DND-41 (cell line): ENCODE measurements around the gene ABCA2.

Experiments used
- EZH2 ChIP-seq: IDR thresholded peaks from 3 replicates; pipeline ENCODE4 v1.6.1; 2012; ENCODE audit warnings: borderline replicate concordance, low read depth, mild to moderate bottlenecking, moderate library complexity, low read length, inconsistent platforms; ENCODE audit not compliant: severe bottlenecking
- TF ChIP-seq, protein P1 (sequence below): IDR thresholded peaks from 2 replicates; pipeline ENCODE4 v1.5.1; 2012; ENCODE audit warnings: borderline replicate concordance, low read length, moderate library complexity, mild to moderate bottlenecking; ENCODE audit not compliant: poor library complexity, severe bottlenecking; ENCODE audit errors: extremely low read depth

DNA sequence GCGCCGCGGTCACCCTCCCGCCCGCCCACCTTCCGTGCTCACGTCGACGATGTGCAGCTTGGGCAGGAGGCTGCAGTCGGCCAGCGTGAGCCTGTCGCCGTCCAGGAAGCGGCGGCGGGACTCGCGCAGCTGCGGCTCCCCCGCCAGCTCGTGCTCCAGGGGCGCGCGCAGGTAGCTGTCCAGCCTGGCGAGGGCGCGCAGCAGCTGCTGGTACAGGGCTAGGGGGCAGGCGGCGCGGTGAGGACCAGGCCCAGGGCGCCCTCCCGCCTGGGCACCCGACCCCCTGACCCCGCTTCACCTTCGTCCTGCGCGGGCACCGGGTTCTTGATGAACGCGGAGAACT lies 33.2 kb downstream of the ABCA2 start:
- no peak for TF ChIP-seq EZH2
- TF ChIP-seq, protein P1, sequence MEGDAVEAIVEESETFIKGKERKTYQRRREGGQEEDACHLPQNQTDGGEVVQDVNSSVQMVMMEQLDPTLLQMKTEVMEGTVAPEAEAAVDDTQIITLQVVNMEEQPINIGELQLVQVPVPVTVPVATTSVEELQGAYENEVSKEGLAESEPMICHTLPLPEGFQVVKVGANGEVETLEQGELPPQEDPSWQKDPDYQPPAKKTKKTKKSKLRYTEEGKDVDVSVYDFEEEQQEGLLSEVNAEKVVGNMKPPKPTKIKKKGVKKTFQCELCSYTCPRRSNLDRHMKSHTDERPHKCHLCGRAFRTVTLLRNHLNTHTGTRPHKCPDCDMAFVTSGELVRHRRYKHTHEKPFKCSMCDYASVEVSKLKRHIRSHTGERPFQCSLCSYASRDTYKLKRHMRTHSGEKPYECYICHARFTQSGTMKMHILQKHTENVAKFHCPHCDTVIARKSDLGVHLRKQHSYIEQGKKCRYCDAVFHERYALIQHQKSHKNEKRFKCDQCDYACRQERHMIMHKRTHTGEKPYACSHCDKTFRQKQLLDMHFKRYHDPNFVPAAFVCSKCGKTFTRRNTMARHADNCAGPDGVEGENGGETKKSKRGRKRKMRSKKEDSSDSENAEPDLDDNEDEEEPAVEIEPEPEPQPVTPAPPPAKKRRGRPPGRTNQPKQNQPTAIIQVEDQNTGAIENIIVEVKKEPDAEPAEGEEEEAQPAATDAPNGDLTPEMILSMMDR: no peak
